Endothelial cell (in vitro differentiated cells): ENCODE results near the gene CARMIL1. TPM values are rescaled to one million over a fixed set of nuclear protein-coding genes. Genes with fewer than 3 reads are reported as not detected.

Experiments
- DNase-seq: peaks from one replicate; pipeline ENCODE4 v3.0.0; 2021; ENCODE audit warnings: low spot score
- H3K27ac Mint-ChIP-seq: one replicate; pipeline ENCODE4 v1.8.0; 2021; ENCODE audit warnings: mixed read lengths, inconsistent platforms; ENCODE audit not compliant: unreplicated experiment
- H3K27me3 Mint-ChIP-seq: one replicate; pipeline ENCODE4 v1.8.0; 2021; ENCODE audit warnings: mild to moderate bottlenecking, moderate library complexity, mixed read lengths, inconsistent platforms; ENCODE audit not compliant: unreplicated experiment
- H3K36me3 Mint-ChIP-seq: one replicate; pipeline ENCODE4 v1.8.0; 2021; ENCODE audit warnings: mild to moderate bottlenecking, low read depth, mixed read lengths, inconsistent platforms; ENCODE audit not compliant: unreplicated experiment
- H3K4me1 Mint-ChIP-seq: one replicate; pipeline ENCODE4 v1.8.0; 2021; ENCODE audit warnings: mild to moderate bottlenecking, mixed read lengths, inconsistent platforms; ENCODE audit not compliant: unreplicated experiment
- H3K4me3 Mint-ChIP-seq: one replicate; pipeline ENCODE4 v1.8.0; 2021; ENCODE audit warnings: mild to moderate bottlenecking, mixed read lengths, inconsistent platforms; ENCODE audit not compliant: unreplicated experiment
- H3K9me3 Mint-ChIP-seq: one replicate; pipeline ENCODE4 v1.8.0; 2021; ENCODE audit warnings: mixed read lengths, inconsistent platforms; ENCODE audit not compliant: unreplicated experiment
- total RNA-seq: library from RNA; stranded (reverse); fragmentation: NEBNext Ultra II Directional; extraction: Animal tissue kit (Norgen Biotek cat#: 25700); gene quantifications from one replicate; pipeline ENCODE4 v1.2.1, GENCODE V29; 2021; ENCODE audit not compliant: unreplicated experiment
- TF ChIP-seq, protein P1 (sequence below): fragments of 200-600 bp; sonication (generic); IDR thresholded peaks from one replicate; pipeline ENCODE4 v1.5.0; 2021; ENCODE audit warnings: antibody characterized with exemption; ENCODE audit not compliant: unreplicated experiment

CARMIL1 gene
- total RNA-seq, 1 donor from 2014 or later: 32.5 TPM

DNA sequence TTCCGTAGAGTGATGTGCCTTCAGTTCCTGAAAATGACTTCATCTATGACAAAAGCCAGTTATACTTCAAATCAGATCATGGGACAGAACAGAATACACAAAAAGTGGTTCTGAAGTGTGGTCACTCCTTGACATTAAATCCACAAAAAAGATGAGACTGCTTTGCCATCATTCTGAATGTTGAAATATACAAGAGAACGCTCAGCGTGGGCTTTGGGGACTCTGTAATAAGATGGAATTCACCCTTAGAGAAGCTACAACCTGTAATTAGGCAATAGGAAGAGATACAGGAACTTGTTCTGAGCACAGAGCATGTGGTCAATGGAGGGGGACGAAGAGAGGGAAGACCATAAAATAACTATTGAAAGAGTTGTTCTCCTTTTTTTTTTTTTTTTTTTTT is 184.3 kb downstream of the CARMIL1 start:
- no peak for DNase-seq
- Mint-ChIP-seq H3K4me3 (no peak overlapping the region), H3K27ac (peak overlapping the region; percentile 33), H3K4me1 (peaks cover 7% of the 10 kb centered on the region), H3K9me3 (no peaks in the 10 kb centered on the region), H3K27me3 (no peaks in the 10 kb centered on the region), H3K36me3 (no peaks in the 10 kb centered on the region)
- TF ChIP-seq, protein P1, sequence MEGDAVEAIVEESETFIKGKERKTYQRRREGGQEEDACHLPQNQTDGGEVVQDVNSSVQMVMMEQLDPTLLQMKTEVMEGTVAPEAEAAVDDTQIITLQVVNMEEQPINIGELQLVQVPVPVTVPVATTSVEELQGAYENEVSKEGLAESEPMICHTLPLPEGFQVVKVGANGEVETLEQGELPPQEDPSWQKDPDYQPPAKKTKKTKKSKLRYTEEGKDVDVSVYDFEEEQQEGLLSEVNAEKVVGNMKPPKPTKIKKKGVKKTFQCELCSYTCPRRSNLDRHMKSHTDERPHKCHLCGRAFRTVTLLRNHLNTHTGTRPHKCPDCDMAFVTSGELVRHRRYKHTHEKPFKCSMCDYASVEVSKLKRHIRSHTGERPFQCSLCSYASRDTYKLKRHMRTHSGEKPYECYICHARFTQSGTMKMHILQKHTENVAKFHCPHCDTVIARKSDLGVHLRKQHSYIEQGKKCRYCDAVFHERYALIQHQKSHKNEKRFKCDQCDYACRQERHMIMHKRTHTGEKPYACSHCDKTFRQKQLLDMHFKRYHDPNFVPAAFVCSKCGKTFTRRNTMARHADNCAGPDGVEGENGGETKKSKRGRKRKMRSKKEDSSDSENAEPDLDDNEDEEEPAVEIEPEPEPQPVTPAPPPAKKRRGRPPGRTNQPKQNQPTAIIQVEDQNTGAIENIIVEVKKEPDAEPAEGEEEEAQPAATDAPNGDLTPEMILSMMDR: no peak

DNA sequence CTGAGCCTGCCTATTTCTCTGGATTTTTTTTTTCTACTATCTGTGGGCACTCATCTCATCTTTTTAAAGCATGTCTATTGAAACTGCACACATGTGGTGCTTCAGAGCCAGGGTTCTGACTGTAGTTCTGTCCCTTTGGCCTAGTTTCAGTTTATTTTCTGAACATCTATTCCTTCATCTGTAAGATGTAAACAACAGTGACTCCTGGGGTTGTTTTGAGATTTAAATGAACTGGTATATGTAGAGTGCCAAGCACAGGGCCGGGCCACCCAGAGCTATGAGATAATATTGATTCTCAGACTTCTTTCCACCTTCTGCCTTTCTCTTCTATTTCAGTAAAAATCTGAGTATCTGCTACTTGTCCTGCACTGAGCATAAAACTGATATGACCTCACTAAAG is 185.1 kb downstream of the CARMIL1 start:
- no peaks in the 10 kb centered on the region for H3K27me3 Mint-ChIP-seq
- H3K9me3 Mint-ChIP-seq: no peaks in the 10 kb centered on the region
- peaks cover 7% of the 10 kb centered on the region for H3K4me1 Mint-ChIP-seq
- no peak overlapping the region for H3K4me3 Mint-ChIP-seq
- H3K27ac Mint-ChIP-seq: no peak overlapping the region
- TF ChIP-seq, protein P1: no peak
- no peak for DNase-seq
- no peaks in the 10 kb centered on the region for H3K36me3 Mint-ChIP-seq

- Mint-ChIP-seq H3K4me1 (peaks cover 7% of the 10 kb centered on the region), H3K36me3 (no peaks in the 10 kb centered on the region), H3K9me3 (no peaks in the 10 kb centered on the region), H3K27me3 (no peaks in the 10 kb centered on the region), H3K27ac (no peak overlapping the region), H3K4me3 (no peak overlapping the region)
- no peak for DNase-seq
- TF ChIP-seq, protein P1: no peak
These were observed 186.8 kb downstream of the CARMIL1 start for GRCh38 chr6:25465941-25466340.

- Mint-ChIP-seq H3K9me3 (no peaks in the 10 kb centered on the region), H3K36me3 (no peaks in the 10 kb centered on the region), H3K4me1 (peaks cover 3% of the 10 kb centered on the region), H3K4me3 (no peak overlapping the region), H3K27me3 (no peaks in the 10 kb centered on the region), H3K27ac (no peak overlapping the region)
- no peak for DNase-seq
- TF ChIP-seq, protein P1: no peak
These were observed 189.7 kb downstream of the CARMIL1 start for GRCh38 chr6:25468881-25469280.

DNA sequence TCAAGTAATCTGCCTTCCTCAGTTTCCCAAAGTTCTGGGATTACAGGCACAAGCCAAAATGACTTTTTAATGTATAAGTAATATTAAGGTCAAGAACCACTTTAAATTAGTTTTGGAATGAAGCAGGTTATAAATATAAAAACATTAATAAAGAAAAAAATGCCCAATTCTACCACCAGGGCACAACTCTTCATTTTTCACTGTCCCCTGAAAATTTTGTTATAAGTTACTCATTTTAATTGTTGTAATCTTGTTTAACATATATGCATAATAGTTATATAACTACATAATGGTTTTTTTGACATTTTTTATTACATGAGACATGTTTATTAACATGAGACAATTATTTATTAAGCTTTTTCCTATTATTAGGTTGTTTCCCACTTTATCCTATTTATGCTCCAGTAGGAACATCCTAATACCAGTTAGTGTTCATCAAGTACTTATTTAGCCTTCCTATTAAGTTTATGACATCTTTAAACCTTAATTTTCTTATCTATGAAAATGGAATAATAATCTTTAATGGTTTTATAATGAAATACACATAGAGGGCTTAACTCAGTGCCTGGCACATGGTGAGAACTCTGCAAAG is 190.7 kb downstream of the CARMIL1 start:
- Mint-ChIP-seq H3K4me3 (no peak overlapping the region), H3K4me1 (peaks cover 3% of the 10 kb centered on the region), H3K27ac (no peak overlapping the region), H3K27me3 (no peaks in the 10 kb centered on the region), H3K9me3 (no peaks in the 10 kb centered on the region), H3K36me3 (peaks cover 5% of the 10 kb centered on the region)
- TF ChIP-seq, protein P1: peak; percentile 89
- no peak for DNase-seq
